Gastroesophageal sphincter (tissue), 4 donors: ENCODE measurements around the gene SRPK2. TPM values are rescaled to one million over a fixed set of nuclear protein-coding genes. Genes with fewer than 3 reads are reported as not detected.
"Not testable (repeated sequence)": the region's sequence is repeated elsewhere in the genome, so short reads cannot be mapped to it uniquely, and the experiment has no call there.

Source experiments
- ATAC-seq: fragments of 150-250 bp; one replicate; pipeline ENCODE4 v1.9.1; 2016; ENCODE audit warnings: mild to moderate bottlenecking, moderate library complexity
- H3K27ac ChIP-seq, 4 donors: fragments of 200-600 bp; sonication (generic) in 3 of 4; 1 replicate in 3 of 4; 2 replicates in 1 of 4; pipeline ENCODE4 v1.5.1; 2016 to 2019
- H3K27me3 ChIP-seq: fragments of 200-600 bp; sonication (generic); one replicate; pipeline ENCODE4 v1.5.1; 2019
- H3K36me3 ChIP-seq, 2 donors: fragments of 200-600 bp; sonication (generic); one replicate each; pipeline ENCODE4 v1.5.1; 2019; ENCODE audit warnings: control low read depth in 1 of 2
- H3K4me1 ChIP-seq, 3 donors: fragments of 200-600 bp; sonication (generic); 1 replicate in 2 of 3; 2 replicates in 1 of 3; pipeline ENCODE4 v1.5.1; 2016 to 2019; ENCODE audit warnings: control low read depth in 2 of 3
- H3K4me3 ChIP-seq, 2 donors: fragments of 200-600 bp; sonication (generic); one replicate each; pipeline ENCODE4 v1.5.1; 2019; ENCODE audit warnings: mild to moderate bottlenecking in 1 of 2, moderate library complexity in 1 of 2
- H3K9me3 ChIP-seq, 3 donors: fragments of 200-600 bp; sonication (generic); one replicate each; pipeline ENCODE4 v1.5.1; 2017 to 2019; ENCODE audit warnings: control low read depth in 2 of 3
- EP300 ChIP-seq: sonication (generic); formaldehyde crosslinking; IDR thresholded peaks from one replicate; pipeline ENCODE4 v1.6.1; 2017; ENCODE audit warnings: antibody characterized with exemption, mild to moderate bottlenecking
- POLR2A ChIP-seq, 2 donors: fragments of 450-650 bp; IDR thresholded peaks; one replicate each; pipeline ENCODE4 v1.6.1; 2017; ENCODE audit warnings: antibody characterized with exemption in 2 of 2, mild to moderate bottlenecking in 2 of 2, moderate library complexity in 1 of 2
- POLR2AphosphoS5 ChIP-seq: sonication (generic); formaldehyde crosslinking; IDR thresholded peaks from one replicate; pipeline ENCODE4 v1.6.1; 2017; ENCODE audit warnings: antibody characterized with exemption
- WGBS, 2 donors: methylation state at CpG; one replicate each; pipeline ENCODE4 v1.1.5; 2018; ENCODE audit warnings: low coverage in 1 of 2; 5-methylcytosine and 5-hydroxymethylcytosine counted together
- total RNA-seq, 4 donors: library from RNA; depleted of rRNA; stranded (reverse); fragments of >200 nt; gene quantifications; one replicate each; pipeline ENCODE4 v1.1.0, GENCODE V29; 2016
- TF ChIP-seq, protein P1 (sequence below), 4 experiments: fragments of 200-600 bp in 2 of 4; fragments of 450-650 bp in 2 of 4; sonication (generic) in 1 of 4; IDR thresholded peaks; one replicate each; pipeline ENCODE4 v1.5.1; 2017 to 2019; ENCODE audit warnings: antibody characterized with exemption in 4 of 4, mild to moderate bottlenecking in 2 of 4, moderate library complexity in 2 of 4

SRPK2 gene
- total RNA-seq, 4 donors from 2014 or later = 41.7 to 47.9 (median 43.8) TPM

DNA sequence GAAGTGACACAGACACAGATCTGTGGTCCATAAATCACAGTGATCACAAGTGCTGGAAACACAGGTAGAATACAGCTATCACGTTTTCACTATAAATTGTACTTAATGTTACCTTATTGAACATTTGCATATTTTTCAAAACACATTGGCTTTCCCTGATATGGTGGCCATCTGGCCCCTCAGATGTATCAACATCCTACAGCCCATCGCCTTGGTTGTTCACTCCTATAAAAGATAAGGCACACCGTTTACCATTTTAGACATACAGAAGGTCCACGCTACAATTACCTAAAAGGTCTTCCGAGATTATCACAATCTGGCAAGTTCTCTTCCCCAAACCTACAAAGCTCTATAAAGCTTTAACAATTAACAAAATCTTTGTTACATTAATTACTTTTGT, 91.4 kb downstream of the SRPK2 start:
- no peaks in the 10 kb centered on the region for H3K36me3 ChIP-seq
- TF ChIP-seq, protein P1, sequence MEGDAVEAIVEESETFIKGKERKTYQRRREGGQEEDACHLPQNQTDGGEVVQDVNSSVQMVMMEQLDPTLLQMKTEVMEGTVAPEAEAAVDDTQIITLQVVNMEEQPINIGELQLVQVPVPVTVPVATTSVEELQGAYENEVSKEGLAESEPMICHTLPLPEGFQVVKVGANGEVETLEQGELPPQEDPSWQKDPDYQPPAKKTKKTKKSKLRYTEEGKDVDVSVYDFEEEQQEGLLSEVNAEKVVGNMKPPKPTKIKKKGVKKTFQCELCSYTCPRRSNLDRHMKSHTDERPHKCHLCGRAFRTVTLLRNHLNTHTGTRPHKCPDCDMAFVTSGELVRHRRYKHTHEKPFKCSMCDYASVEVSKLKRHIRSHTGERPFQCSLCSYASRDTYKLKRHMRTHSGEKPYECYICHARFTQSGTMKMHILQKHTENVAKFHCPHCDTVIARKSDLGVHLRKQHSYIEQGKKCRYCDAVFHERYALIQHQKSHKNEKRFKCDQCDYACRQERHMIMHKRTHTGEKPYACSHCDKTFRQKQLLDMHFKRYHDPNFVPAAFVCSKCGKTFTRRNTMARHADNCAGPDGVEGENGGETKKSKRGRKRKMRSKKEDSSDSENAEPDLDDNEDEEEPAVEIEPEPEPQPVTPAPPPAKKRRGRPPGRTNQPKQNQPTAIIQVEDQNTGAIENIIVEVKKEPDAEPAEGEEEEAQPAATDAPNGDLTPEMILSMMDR (IDR thresholded peaks at IDR 0.05) = no peak
- TF ChIP-seq EP300 (no peak), POLR2AphosphoS5 (no peak), POLR2A (IDR thresholded peaks at IDR 0.05) (no peak)
- no peaks in the 10 kb centered on the region for H3K27me3 ChIP-seq
- no peaks in the 10 kb centered on the region for H3K9me3 ChIP-seq
- ATAC-seq = no peak
- no peak overlapping the region for H3K27ac ChIP-seq
- peaks cover 0 to 8% (median 0%) of the 10 kb centered on the region in 3 donors for H3K4me1 ChIP-seq
- 92 to 94% methylated on average over 5 of the region's 5 CpGs for WGBS, 2 donors
- H3K4me3 ChIP-seq = no peak overlapping the region

DNA sequence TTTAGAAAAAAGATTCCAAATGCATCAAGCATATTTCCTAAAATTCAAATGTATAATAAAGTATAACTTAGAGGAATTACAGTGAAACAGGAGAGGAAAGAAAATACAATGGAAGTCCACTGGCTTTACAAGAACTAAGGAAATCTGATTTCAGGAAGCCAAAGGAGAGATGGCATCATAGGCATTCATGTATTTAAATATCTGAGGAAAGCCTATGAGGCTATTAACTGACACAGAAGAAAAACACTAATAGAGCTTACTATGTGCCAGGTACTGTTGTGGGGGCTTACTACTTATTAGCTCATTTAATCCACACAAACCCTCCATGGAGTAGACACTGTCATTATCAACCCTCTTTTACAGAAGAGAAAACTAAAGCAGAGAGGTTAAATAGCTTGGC, 92.2 kb downstream of the SRPK2 start:
- ATAC-seq = no peak
- H3K4me3 ChIP-seq = no peak overlapping the region

DNA sequence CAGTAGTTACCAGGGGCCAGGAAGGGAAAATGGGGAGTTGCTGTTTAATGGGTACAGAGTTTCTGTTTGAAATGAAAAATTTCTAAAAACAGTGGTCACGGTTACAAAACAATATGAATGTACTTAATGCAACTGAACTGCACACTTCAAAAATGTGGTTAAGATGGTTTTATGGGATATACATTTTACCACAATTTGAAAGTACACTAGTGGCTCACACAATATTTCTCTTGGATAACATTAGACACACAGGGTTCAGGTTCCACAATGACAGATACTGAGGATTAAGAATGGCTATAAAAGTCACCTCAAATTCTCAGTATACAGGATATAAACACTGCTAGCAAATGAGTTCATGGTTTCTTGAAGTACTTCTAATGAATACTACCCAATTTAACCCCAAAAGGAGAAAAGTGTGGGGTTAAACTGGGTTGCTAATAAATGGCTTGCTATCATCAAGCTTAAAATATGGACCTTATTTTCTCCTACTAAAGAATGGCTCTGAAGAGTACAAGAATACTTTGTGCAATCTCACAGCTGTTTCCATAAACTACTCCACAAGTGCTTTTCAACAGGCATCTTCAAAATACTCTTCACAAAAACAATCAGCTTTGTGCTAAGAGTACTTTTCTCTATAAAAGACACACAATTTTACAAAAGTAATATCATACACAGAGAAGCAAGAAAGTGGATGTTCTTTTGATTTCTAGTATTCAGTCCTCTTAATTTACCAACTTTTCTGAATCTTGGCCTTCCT, 92.9 kb downstream of the SRPK2 start:
- WGBS, 2 donors = 83 to 100% methylated on average over 1 of the region's 1 CpG

More for the DNA sequence above, 92.2 kb downstream of the SRPK2 start:
- TF ChIP-seq EP300 (no peak), POLR2AphosphoS5 (no peak)
- Histone ChIP-seq H3K36me3 (no peaks in the 10 kb centered on the region), H3K4me1 (peaks cover 0 to 8% (median 0%) of the 10 kb centered on the region in 3 donors), H3K27me3 (no peaks in the 10 kb centered on the region), H3K27ac (no peak overlapping the region), H3K9me3 (no peaks in the 10 kb centered on the region)

DNA sequence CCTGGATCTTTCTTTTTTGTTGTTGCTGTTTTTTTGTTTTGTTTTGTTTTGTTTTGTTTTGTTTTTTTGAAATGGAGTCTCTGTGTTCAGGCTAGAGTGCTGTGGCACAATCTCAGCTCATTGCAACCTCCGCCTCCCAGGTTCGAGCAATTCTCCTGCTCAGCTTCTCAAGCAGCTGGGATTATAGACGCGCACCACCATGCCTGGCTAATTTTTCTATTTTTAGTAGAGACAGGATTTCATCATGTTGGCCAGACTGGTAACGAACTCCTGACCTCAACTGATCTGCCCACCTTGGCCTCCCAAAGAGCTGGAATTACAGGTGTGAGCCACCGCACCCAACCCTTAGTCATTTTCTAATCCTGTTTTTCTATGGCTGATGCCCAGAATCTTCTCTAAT, 94.2 kb downstream of the SRPK2 start:
- not testable (repeated sequence) for H3K4me3 ChIP-seq, H3K36me3 ChIP-seq, H3K27me3 ChIP-seq, H3K4me1 ChIP-seq, ATAC-seq, H3K27ac ChIP-seq, H3K9me3 ChIP-seq
- WGBS, 2 donors = 93 to 98% methylated on average over 5 to 6 of the region's 6 CpGs

More for the DNA sequence above, 92.9 kb downstream of the SRPK2 start:
- no peaks in the 10 kb centered on the region for H3K36me3 ChIP-seq
- H3K27me3 ChIP-seq = no peaks in the 10 kb centered on the region
- no peak overlapping the region for H3K4me3 ChIP-seq
- H3K27ac ChIP-seq = no peak overlapping the region
- ATAC-seq = no peak
- no peak for TF ChIP-seq EP300
- TF ChIP-seq POLR2A (IDR thresholded peaks at IDR 0.05) = no peak
- TF ChIP-seq, protein P1 (IDR thresholded peaks at IDR 0.05) = no peak
- no peak for TF ChIP-seq POLR2AphosphoS5
- H3K4me1 ChIP-seq = peaks cover 0 to 8% (median 0%) of the 10 kb centered on the region in 3 donors
- H3K9me3 ChIP-seq = no peaks in the 10 kb centered on the region

DNA sequence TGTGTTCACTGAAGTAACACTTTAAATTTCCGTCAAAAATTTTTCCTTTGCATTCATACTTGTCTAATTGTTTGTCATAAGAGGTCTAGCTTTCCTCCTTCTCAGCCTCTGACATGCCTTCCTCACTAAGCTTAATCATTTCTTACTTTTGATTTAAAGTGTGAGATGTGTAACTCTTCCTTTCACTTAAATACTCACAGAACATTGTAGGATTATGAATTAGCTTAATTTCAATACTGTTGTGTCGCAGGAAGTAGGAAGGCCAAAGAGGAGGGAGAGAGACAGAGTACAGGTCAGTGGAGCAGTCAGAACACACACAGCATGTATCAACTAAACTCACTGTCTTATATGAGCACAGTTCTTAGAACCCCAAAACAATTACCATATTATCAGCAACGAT, 99.0 kb downstream of the SRPK2 start:
- WGBS, 2 donors = 84 to 91% methylated on average over 2 to 3 of the region's 3 CpGs
- Histone ChIP-seq H3K27ac (no peak overlapping the region), H3K4me3 (no peak overlapping the region), H3K9me3 (no peaks in the 10 kb centered on the region), H3K4me1 (no peaks in the 10 kb centered on the region), H3K36me3 (no peaks in the 10 kb centered on the region), H3K27me3 (no peaks in the 10 kb centered on the region)
- ATAC-seq = no peak
- TF ChIP-seq, protein P1 (IDR thresholded peaks at IDR 0.05) = no peak
- TF ChIP-seq POLR2A (IDR thresholded peaks at IDR 0.05) (no peak), POLR2AphosphoS5 (no peak), EP300 (no peak)

DNA sequence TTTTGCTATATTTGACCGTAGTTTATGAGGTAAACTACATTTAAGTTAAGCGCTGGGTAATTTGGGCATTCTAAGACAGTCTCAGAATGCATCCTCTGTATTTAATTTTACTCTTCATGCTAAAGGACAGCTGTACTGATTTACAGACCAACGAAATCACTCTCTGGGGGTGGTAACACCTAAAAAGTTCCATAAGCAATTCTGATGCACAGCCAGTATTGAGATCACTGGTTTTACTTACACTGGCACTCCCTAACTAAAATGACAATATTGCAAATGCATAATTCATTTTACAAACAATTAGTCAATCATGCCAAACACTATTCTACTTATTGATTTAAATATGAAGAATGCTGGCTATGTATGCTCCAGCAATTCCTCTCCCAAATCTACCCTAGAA, 102.3 kb downstream of the SRPK2 start:
- Histone ChIP-seq H3K4me3 (no peak overlapping the region), H3K27me3 (no peaks in the 10 kb centered on the region), H3K36me3 (no peaks in the 10 kb centered on the region), H3K27ac (no peak overlapping the region), H3K4me1 (no peaks in the 10 kb centered on the region), H3K9me3 (no peaks in the 10 kb centered on the region)
- 87 to 89% methylated on average over 3 of the region's 3 CpGs for WGBS, 2 donors
- no peak for TF ChIP-seq POLR2AphosphoS5
- no peak for TF ChIP-seq EP300
- TF ChIP-seq POLR2A (IDR thresholded peaks at IDR 0.05) = no peak
- no peak for ATAC-seq
